Neural cell (in vitro differentiated cells): ENCODE results near the gene SMU1. TPM values are rescaled to one million over a fixed set of nuclear protein-coding genes. Genes with fewer than 3 reads are reported as not detected.
"Not testable (repeated sequence)": the region's sequence is repeated elsewhere in the genome, so short reads cannot be mapped to it uniquely, and the experiment has no call there.

Source experiments
- H2AFZ ChIP-seq: fragments of 200-600, 300-800 bp; sonication (generic), shearing (Covaris generic); 2 replicates; pipeline ENCODE4 v1.6.0; 2014; ENCODE audit warnings: low read depth, mild to moderate bottlenecking, antibody characterized with exemption, low read length, moderate library complexity
- H3F3A ChIP-seq: fragments of 200-600 bp; shearing (Covaris generic); 2 replicates; pipeline ENCODE4 v1.6.1; 2016; ENCODE audit warnings: mild to moderate bottlenecking, moderate library complexity, mixed read lengths, antibody characterized with exemption, low read length; ENCODE audit not compliant: insufficient read depth, poor library complexity, severe bottlenecking
- H3K27ac ChIP-seq: fragments of 200-600, 300-800 bp; sonication (generic), shearing (Covaris generic); 2 replicates; pipeline ENCODE4 v1.5.1; 2014; ENCODE audit warnings: mild to moderate bottlenecking, low read length, moderate library complexity
- H3K27me3 ChIP-seq: fragments of 300-800, 200-600 bp; sonication (generic), shearing (Covaris generic); 2 replicates; pipeline ENCODE4 v1.6.0; 2014; ENCODE audit warnings: mild to moderate bottlenecking, low read depth, low read length, moderate library complexity; ENCODE audit not compliant: insufficient read depth
- H3K36me3 ChIP-seq: fragments of 300-800, 200-600 bp; sonication (generic), shearing (Covaris generic); 2 replicates; pipeline ENCODE4 v1.5.1; 2014; ENCODE audit warnings: mild to moderate bottlenecking, antibody characterized with exemption, low read length, moderate library complexity; ENCODE audit not compliant: insufficient read depth
- H3K4me2 ChIP-seq: fragments of 300-800, 200-600 bp; sonication (generic), shearing (Covaris generic); 2 replicates; pipeline ENCODE4 v1.6.0; 2014; ENCODE audit warnings: mild to moderate bottlenecking, low read length
- H3K4me3 ChIP-seq: fragments of 300-800, 200-600 bp; sonication (generic), shearing (Covaris generic); 2 replicates; pipeline ENCODE4 v1.5.1; 2014; ENCODE audit warnings: mild to moderate bottlenecking, low read length, moderate library complexity
- H3K79me2 ChIP-seq: fragments of 200-600 bp; shearing (Covaris generic); replicated peaks from 2 replicates; pipeline ENCODE4 v1.6.0; 2014; ENCODE audit warnings: mild to moderate bottlenecking, low read length, moderate library complexity; ENCODE audit not compliant: insufficient read depth
- H3K9ac ChIP-seq: fragments of 300-800, 200-600 bp; sonication (generic), shearing (Covaris generic); 2 replicates; pipeline ENCODE4 v1.6.1; 2016; ENCODE audit warnings: mild to moderate bottlenecking, low read length, mixed read lengths
- H3K9me2 ChIP-seq: fragments of 200-600 bp; shearing (Covaris generic); 2 replicates; pipeline ENCODE4 v1.6.1; 2016; ENCODE audit warnings: mild to moderate bottlenecking, low read length, mixed read lengths; ENCODE audit not compliant: insufficient read depth
- H3K9me3 ChIP-seq: fragments of 200-600, 300-800 bp; sonication (generic), shearing (Covaris generic); 2 replicates; pipeline ENCODE4 v1.6.1; 2016; ENCODE audit warnings: mild to moderate bottlenecking, mixed run types, low read length, moderate library complexity, mixed read lengths
- H4K20me1 ChIP-seq: fragments of 200-600 bp; shearing (Covaris generic); 2 replicates; pipeline ENCODE4 v1.6.1; 2016; ENCODE audit warnings: mild to moderate bottlenecking, mixed run types; ENCODE audit not compliant: insufficient read depth
- EP300 ChIP-seq: fragments of 450-650 bp; conservative IDR thresholded peaks from 2 replicates; pipeline ENCODE4 v1.6.1; 2014; ENCODE audit warnings: antibody characterized with exemption, mild to moderate bottlenecking, moderate library complexity; ENCODE audit not compliant: poor library complexity, severe bottlenecking
- EZH2 ChIP-seq: fragments of 200-600, 300-800 bp; shearing (Covaris generic), sonication (generic); IDR thresholded peaks from 2 replicates; pipeline ENCODE4 v1.6.1; 2014; ENCODE audit warnings: antibody characterized with exemption, low read length, borderline replicate concordance, mild to moderate bottlenecking; ENCODE audit not compliant: insufficient read depth, poor library complexity, severe bottlenecking
- MXI1 ChIP-seq: fragments of 450-650 bp; conservative IDR thresholded peaks from 2 replicates; pipeline ENCODE4 v1.6.1; 2014; ENCODE audit warnings: antibody characterized with exemption, mild to moderate bottlenecking; ENCODE audit not compliant: poor library complexity, severe bottlenecking
- POLR2AphosphoS5 ChIP-seq: IDR thresholded peaks from 2 replicates; pipeline ENCODE4 v1.6.1; 2012
- RAD21 ChIP-seq: fragments of 450-650 bp; conservative IDR thresholded peaks from 2 replicates; pipeline ENCODE4 v1.6.1; 2014; ENCODE audit warnings: antibody characterized with exemption, mild to moderate bottlenecking, moderate library complexity
- SMC3 ChIP-seq: fragments of 450-650 bp; conservative IDR thresholded peaks from 2 replicates; pipeline ENCODE4 v1.6.1; 2014; ENCODE audit warnings: antibody characterized with exemption, mild to moderate bottlenecking, moderate library complexity; ENCODE audit not compliant: poor library complexity
- TAF1 ChIP-seq: IDR thresholded peaks from 2 replicates; pipeline ENCODE4 v1.6.1; 2012; ENCODE audit warnings: low read depth
- polyA plus RNA-seq: library from polyadenylated mRNA; depleted of rRNA; stranded (reverse); fragments of >200 nt; gene quantifications from 2 replicates; pipeline ENCODE4 v1.2.3, GENCODE V29; 2014
- TF ChIP-seq, protein P1 (sequence below): fragments of 450-650 bp; IDR thresholded peaks from 2 replicates; pipeline ENCODE4 v1.5.1; 2014; ENCODE audit warnings: antibody characterized with exemption, mild to moderate bottlenecking, moderate library complexity; ENCODE audit not compliant: poor library complexity, severe bottlenecking
- TF ChIP-seq, protein P2 (sequence below): IDR thresholded peaks from 2 replicates; pipeline ENCODE4 v1.6.1; 2012; ENCODE audit warnings: borderline replicate concordance

Gene SMU1
- polyA plus RNA-seq, 1 donor from 2014 or later, result 27.4 TPM

DNA sequence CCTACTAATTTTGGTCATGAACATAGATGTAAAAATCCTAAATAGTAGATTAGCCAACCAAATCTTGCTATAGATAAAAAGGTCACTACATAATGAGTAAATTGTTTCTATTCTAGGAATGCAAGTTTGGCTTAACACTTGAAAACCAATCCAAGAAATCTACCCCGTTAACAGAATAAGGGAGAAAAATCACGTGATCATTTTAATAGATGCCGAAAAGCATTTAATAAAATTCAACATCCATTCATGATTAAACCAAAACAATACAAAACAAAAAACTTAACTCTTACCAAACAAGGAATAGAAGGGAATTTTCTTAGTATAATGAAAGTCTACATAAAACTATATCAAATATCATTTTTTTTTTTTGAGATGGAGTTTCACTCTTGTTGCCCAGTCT, 20.7 kb upstream of the SMU1 start:
- TF ChIP-seq RAD21 (no peak), POLR2AphosphoS5 (no peak), EP300 (no peak), EZH2 (no peak), SMC3 (no peak), TAF1 (no peak), MXI1 (no peak)
- TF ChIP-seq, protein P1, sequence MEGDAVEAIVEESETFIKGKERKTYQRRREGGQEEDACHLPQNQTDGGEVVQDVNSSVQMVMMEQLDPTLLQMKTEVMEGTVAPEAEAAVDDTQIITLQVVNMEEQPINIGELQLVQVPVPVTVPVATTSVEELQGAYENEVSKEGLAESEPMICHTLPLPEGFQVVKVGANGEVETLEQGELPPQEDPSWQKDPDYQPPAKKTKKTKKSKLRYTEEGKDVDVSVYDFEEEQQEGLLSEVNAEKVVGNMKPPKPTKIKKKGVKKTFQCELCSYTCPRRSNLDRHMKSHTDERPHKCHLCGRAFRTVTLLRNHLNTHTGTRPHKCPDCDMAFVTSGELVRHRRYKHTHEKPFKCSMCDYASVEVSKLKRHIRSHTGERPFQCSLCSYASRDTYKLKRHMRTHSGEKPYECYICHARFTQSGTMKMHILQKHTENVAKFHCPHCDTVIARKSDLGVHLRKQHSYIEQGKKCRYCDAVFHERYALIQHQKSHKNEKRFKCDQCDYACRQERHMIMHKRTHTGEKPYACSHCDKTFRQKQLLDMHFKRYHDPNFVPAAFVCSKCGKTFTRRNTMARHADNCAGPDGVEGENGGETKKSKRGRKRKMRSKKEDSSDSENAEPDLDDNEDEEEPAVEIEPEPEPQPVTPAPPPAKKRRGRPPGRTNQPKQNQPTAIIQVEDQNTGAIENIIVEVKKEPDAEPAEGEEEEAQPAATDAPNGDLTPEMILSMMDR, result no peak
- TF ChIP-seq, protein P2, sequence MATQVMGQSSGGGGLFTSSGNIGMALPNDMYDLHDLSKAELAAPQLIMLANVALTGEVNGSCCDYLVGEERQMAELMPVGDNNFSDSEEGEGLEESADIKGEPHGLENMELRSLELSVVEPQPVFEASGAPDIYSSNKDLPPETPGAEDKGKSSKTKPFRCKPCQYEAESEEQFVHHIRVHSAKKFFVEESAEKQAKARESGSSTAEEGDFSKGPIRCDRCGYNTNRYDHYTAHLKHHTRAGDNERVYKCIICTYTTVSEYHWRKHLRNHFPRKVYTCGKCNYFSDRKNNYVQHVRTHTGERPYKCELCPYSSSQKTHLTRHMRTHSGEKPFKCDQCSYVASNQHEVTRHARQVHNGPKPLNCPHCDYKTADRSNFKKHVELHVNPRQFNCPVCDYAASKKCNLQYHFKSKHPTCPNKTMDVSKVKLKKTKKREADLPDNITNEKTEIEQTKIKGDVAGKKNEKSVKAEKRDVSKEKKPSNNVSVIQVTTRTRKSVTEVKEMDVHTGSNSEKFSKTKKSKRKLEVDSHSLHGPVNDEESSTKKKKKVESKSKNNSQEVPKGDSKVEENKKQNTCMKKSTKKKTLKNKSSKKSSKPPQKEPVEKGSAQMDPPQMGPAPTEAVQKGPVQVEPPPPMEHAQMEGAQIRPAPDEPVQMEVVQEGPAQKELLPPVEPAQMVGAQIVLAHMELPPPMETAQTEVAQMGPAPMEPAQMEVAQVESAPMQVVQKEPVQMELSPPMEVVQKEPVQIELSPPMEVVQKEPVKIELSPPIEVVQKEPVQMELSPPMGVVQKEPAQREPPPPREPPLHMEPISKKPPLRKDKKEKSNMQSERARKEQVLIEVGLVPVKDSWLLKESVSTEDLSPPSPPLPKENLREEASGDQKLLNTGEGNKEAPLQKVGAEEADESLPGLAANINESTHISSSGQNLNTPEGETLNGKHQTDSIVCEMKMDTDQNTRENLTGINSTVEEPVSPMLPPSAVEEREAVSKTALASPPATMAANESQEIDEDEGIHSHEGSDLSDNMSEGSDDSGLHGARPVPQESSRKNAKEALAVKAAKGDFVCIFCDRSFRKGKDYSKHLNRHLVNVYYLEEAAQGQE, result no peak
- Histone ChIP-seq H3K4me3 (no peak overlapping the region), H3K4me2 (no peak overlapping the region), H3K9ac (no peak overlapping the region), H3K9me2 (no peaks in the 10 kb centered on the region), H3K9me3 (no peaks in the 10 kb centered on the region), H3K27ac (no peak overlapping the region), H3F3A (no peaks in the 10 kb centered on the region), H2AFZ (no peak overlapping the region), H3K27me3 (no peaks in the 10 kb centered on the region), H4K20me1 (no peaks in the 10 kb centered on the region), H3K79me2 (no peaks in the 10 kb centered on the region), H3K36me3 (no peaks in the 10 kb centered on the region)

DNA sequence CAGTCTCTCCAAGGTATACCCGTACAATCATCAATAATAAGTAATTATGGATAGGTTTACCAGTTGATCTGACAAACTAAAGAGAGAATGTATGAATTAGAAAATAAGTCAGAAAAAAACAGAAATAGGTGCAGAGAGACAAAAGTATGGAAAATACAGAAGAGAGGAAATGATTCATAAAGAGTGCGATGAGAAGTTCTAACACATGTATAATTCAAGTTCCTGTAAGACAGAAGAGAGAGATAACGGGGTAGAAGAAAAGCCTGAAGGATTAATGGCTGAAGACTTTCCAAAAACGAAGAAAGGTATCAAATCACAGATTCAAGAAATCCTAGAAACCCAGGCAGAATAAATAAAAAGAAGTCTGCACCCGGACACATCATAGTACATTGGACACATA, 16.2 kb upstream of the SMU1 start:
- Histone ChIP-seq H3K4me2 (no peak overlapping the region), H3K36me3 (no peaks in the 10 kb centered on the region), H3K9me2 (no peaks in the 10 kb centered on the region), H3K79me2 (no peaks in the 10 kb centered on the region), H3K27me3 (no peaks in the 10 kb centered on the region), H2AFZ (no peak overlapping the region), H3K9me3 (no peaks in the 10 kb centered on the region), H3K27ac (no peak overlapping the region), H4K20me1 (no peaks in the 10 kb centered on the region), H3F3A (no peaks in the 10 kb centered on the region), H3K4me3 (no peak overlapping the region), H3K9ac (no peak overlapping the region)
- TF ChIP-seq MXI1, result no peak
- no peak for TF ChIP-seq RAD21
- no peak for TF ChIP-seq TAF1
- no peak for TF ChIP-seq SMC3
- no peak for TF ChIP-seq EZH2
- TF ChIP-seq EP300, result no peak
- TF ChIP-seq, protein P2, result no peak
- TF ChIP-seq POLR2AphosphoS5, result no peak
- TF ChIP-seq, protein P1, result no peak

DNA sequence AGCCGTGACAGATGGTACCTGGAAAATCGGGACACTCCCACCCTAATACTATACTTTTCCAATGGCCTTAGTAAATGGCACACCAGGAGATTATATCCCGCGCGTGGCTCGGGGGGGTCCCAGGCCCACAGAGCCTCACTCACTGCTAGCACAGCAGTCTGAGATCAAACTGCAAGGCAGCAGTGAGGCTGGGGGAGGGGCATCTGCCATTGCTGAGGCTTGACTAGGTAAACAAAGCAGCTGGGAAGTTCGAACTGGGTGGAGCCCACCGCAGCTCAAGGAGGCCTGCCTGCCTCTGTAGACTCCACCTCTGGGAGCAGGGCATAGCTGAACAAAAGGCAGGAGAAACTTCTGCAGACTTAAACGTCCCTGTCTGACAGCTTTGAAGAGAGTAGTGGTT, 9.2 kb upstream of the SMU1 start:
- not testable (repeated sequence) for H3K9ac ChIP-seq, H3K36me3 ChIP-seq, H2AFZ ChIP-seq, H3K79me2 ChIP-seq, H3K4me3 ChIP-seq, H3K9me3 ChIP-seq, H3K27me3 ChIP-seq, H3K9me2 ChIP-seq, H4K20me1 ChIP-seq, H3K27ac ChIP-seq, H3K4me2 ChIP-seq, H3F3A ChIP-seq
